Measurements from ENCODE around the gene CD3D. TPM values are rescaled to one million over a fixed set of nuclear protein-coding genes. Genes with fewer than 3 reads are reported as not detected.

CD3D gene
- total and polyA plus RNA-seq, 2 of the 4 experiments (the other 2 are of a cell fraction), result not detected

GRCh38 chr11:118343981-118344515, 1.5 kb upstream of the CD3D start, which contains the start of gene CD3G:
Gene CD3G (plus strand): TSS chr11:118344344. CDS start chr11:118344424, 80 bp downstream.
- in situ Hi-C loops (cut with MboI; ENCODE audit: low sequenced_read_pairs), result no loop called here

More at GRCh38 chr11:118343981-118344515, 1.5 kb upstream of the CD3D start, which contains the start of gene CD3G:
- no peak within 1 kb of the TSS for H4K91ac ChIP-seq (ENCODE audit: insufficient read depth, low read depth, low read length)
- no peak within 1 kb of the TSS for H4K8ac ChIP-seq (ENCODE audit: low read depth in 2 of 2, low read length in 2 of 2)
- H4K20me1 ChIP-seq (ENCODE audit: insufficient read depth, low read length), result no peaks in the 10 kb centered on the region
- H3K56ac ChIP-seq (ENCODE audit: extremely low read depth, insufficient read depth, low read length), result no peak within 1 kb of the TSS
- DNase-seq, result no peak
- H3K9me3 ChIP-seq (ENCODE audit: control insufficient read depth, insufficient read depth, low read length), result no peaks in the 10 kb centered on the region
- dilution Hi-C loops (cut with HindIII; ENCODE audit: low sequenced_read_pairs, unreplicated experiment) (no loop called here), intact Hi-C loops (cut with micrococcal nuclease) (no loop called here)
- TF ChIP-seq NFE2L2 (IDR thresholded peaks at IDR 0.05; ENCODE audit: low read depth, low read length) (no peak), RCOR1 (IDR thresholded peaks at IDR 0.05; ENCODE audit: insufficient replicate concordance, low read length) (no peak), CTCF (conservative IDR thresholded peaks at IDR 0.05; ENCODE audit: low read depth, low read length) (no peak), BHLHE40 (IDR thresholded peaks at IDR 0.05; ENCODE audit: low read depth, low read length) (no peak), USF2 (IDR thresholded peaks at IDR 0.05; ENCODE audit: low read depth, low read length) (no peak), POLR2A (IDR thresholded peaks at IDR 0.05; ENCODE audit: low read depth, low read length) (no peak), CHD1 (IDR thresholded peaks at IDR 0.05; ENCODE audit: low read depth, low read length) (no peak)
- H3K4me1 ChIP-seq (ENCODE audit: control insufficient read depth, insufficient read depth, low read length), result no peaks in the 10 kb centered on the region
- no peak within 1 kb of the TSS for H2BK20ac ChIP-seq (ENCODE audit: low read depth, low read length)
- H3K14ac ChIP-seq (replicated peaks; ENCODE audit: low read depth, low read length), result no peak within 1 kb of the TSS
- peaks cover 17% of the 10 kb centered on the region for H3K27me3 ChIP-seq (ENCODE audit: control insufficient read depth, insufficient read depth, low read length)
- no peaks in the 10 kb centered on the region for H3K79me1 ChIP-seq (ENCODE audit: low read depth in 1 of 2, low read length in 2 of 2)
- POLR2A ChIA-PET (ENCODE audit: unreplicated experiment), result no interaction called here
- no peak within 1 kb of the TSS for H2AK9ac ChIP-seq (replicated peaks; ENCODE audit: low read depth, low read length, poor library complexity)
- no peak within 1 kb of the TSS for H3K4me3 ChIP-seq (ENCODE audit: insufficient read depth, low read depth, low read length)
- no peak for ATAC-seq (ENCODE audit: low read depth)
- no peak within 1 kb of the TSS for H3K27ac ChIP-seq (ENCODE audit: insufficient read depth, low read length)
- CTCF ChIA-PET, result no interaction called here
- no peaks in the 10 kb centered on the region for H3K36me3 ChIP-seq (ENCODE audit: control insufficient read depth, insufficient read depth, low read length)
- H2BK120ac ChIP-seq (ENCODE audit: low read depth, low read length), result no peak within 1 kb of the TSS
- BruUV-seq (replicated peaks), result no TSS peak
- no peaks in the 10 kb centered on the region for H3K9me1 ChIP-seq (ENCODE audit: insufficient read depth, low read length)
- H2BK15ac ChIP-seq (ENCODE audit: low read depth, low read length), result no peak within 1 kb of the TSS
- H3K9ac ChIP-seq (ENCODE audit: low read depth, low read length), result no peak within 1 kb of the TSS
- H4K5ac ChIP-seq (ENCODE audit: low read depth, low read length), result no peak within 1 kb of the TSS
- H2AK5ac ChIP-seq (ENCODE audit: low read depth, low read length), result no peak within 1 kb of the TSS
- no peak within 1 kb of the TSS for H3K4me2 ChIP-seq (ENCODE audit: low read depth, low read length)
- H3K18ac ChIP-seq (ENCODE audit: low read depth, low read length), result no peak within 1 kb of the TSS
- no peak within 1 kb of the TSS for H3K4ac ChIP-seq (ENCODE audit: low read depth, low read length)
- no peak within 1 kb of the TSS for H2AFZ ChIP-seq (replicated peaks; ENCODE audit: low read length, poor library complexity)
- no peak within 1 kb of the TSS for H3K23ac ChIP-seq (ENCODE audit: low read depth, low read length)
- no peak within 1 kb of the TSS for H2BK5ac ChIP-seq (ENCODE audit: low read depth, low read length, poor library complexity, severe bottlenecking)
- 45% methylated on average over 3 of the region's 6 CpGs; no CpG with 5 or more reads in 1 of the 2 experiments for WGBS, 2 experiments (ENCODE audit: extremely low coverage in 2 of 2, insufficient read length in 1 of 2)
